SK-N-SH (cell line): ENCODE data around the gene PHPT1.

Source experiments
- EZH2phosphoT487 ChIP-seq: fragments of 200-600 bp; sonication (generic); IDR thresholded peaks from 2 replicates; pipeline ENCODE4 v1.6.1; 2017; ENCODE audit warnings: low read depth, mixed run types, mild to moderate bottlenecking, antibody characterized with exemption, moderate library complexity, borderline replicate concordance
- RFX5 ChIP-seq: IDR thresholded peaks from 2 replicates; pipeline ENCODE4 v1.6.1; 2012; ENCODE audit warnings: mild to moderate bottlenecking, improper control_type of control experiment, low read length
- SMC3 ChIP-seq: IDR thresholded peaks from 2 replicates; pipeline ENCODE4 v1.6.1; 2012; ENCODE audit warnings: low read depth, low read length, improper control_type of control experiment
- TF ChIP-seq, protein P1 (sequence below): fragments of 200-600 bp; sonication (generic); IDR thresholded peaks from 2 replicates; pipeline ENCODE4 v1.6.1; 2017; ENCODE audit warnings: antibody characterized with exemption, mild to moderate bottlenecking, moderate library complexity

- TF ChIP-seq, protein P1, sequence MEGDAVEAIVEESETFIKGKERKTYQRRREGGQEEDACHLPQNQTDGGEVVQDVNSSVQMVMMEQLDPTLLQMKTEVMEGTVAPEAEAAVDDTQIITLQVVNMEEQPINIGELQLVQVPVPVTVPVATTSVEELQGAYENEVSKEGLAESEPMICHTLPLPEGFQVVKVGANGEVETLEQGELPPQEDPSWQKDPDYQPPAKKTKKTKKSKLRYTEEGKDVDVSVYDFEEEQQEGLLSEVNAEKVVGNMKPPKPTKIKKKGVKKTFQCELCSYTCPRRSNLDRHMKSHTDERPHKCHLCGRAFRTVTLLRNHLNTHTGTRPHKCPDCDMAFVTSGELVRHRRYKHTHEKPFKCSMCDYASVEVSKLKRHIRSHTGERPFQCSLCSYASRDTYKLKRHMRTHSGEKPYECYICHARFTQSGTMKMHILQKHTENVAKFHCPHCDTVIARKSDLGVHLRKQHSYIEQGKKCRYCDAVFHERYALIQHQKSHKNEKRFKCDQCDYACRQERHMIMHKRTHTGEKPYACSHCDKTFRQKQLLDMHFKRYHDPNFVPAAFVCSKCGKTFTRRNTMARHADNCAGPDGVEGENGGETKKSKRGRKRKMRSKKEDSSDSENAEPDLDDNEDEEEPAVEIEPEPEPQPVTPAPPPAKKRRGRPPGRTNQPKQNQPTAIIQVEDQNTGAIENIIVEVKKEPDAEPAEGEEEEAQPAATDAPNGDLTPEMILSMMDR: no peak
- no peak for TF ChIP-seq RFX5
- no peak for TF ChIP-seq SMC3
- TF ChIP-seq EZH2phosphoT487: no peak
Measured at GRCh38 chr9:136858452-136858843, 9.2 kb downstream of the PHPT1 start.
